BJ (cell line): ENCODE results near the gene HAPLN2. TPM values are rescaled to one million over a fixed set of nuclear protein-coding genes. Genes with fewer than 3 reads are reported as not detected.

Source experiments
- CTCF ChIA-PET: fragments of 350-600 bp; formaldehyde crosslinking; extraction: SDS; loops from one replicate; lab custom pipeline; 2021; ENCODE audit warnings: antibody characterized with exemption, inconsistent platforms; lab: Yijun Ruan, JAX
- POLR2A ChIA-PET: fragments of 300-600 bp; sonication (Branson Sonifier 250); formaldehyde crosslinking; extraction: SDS; loops from one replicate; lab custom pipeline; 2021; ENCODE audit warnings: antibody characterized with exemption; lab: Charles Lee
- DNase-seq: peaks from one replicate; pipeline ENCODE4 v3.0.0-alpha.2; 2011; ENCODE audit warnings: low read depth
- H3K27me3 ChIP-seq: 2 replicates; pipeline ENCODE4 v1.6.0; 2011; ENCODE audit warnings: low read length; ENCODE audit not compliant: control insufficient read depth, insufficient read depth
- H3K36me3 ChIP-seq: 2 replicates; pipeline ENCODE4 v1.5.1; 2011; ENCODE audit warnings: low read length; ENCODE audit not compliant: control insufficient read depth, insufficient read depth
- H3K4me3 ChIP-seq: 2 replicates; pipeline ENCODE4 v1.5.1; 2011; ENCODE audit warnings: low read depth, mild to moderate bottlenecking, control low read depth, low read length
- polyA plus RNA-seq: library from polyadenylated mRNA; depleted of rRNA; stranded (reverse); fragments of >200 nt; gene quantifications from 2 replicates; pipeline ENCODE4 v1.2.3, GENCODE V29; 2011
- TF ChIP-seq, protein P1 (sequence below): IDR thresholded peaks from 2 replicates; pipeline ENCODE4 v1.5.1; 2011; ENCODE audit warnings: low read depth, mild to moderate bottlenecking, control low read depth, inconsistent platforms, low read length, moderate library complexity; ENCODE audit not compliant: insufficient read depth

Gene HAPLN2
- polyA plus RNA-seq, 1 experiment, result not detected

GRCh38 chr1:156641761-156642264 lies 22.6 kb downstream of the HAPLN2 start, which contains the start of gene BCAN:
Gene BCAN, plus strand, starts transcription at chr1:156642117. Its CDS starts 3,938 bp downstream, at chr1:156646055.
- Histone ChIP-seq H3K4me3 (no peak within 1 kb of the TSS), H3K36me3 (no peaks in the 10 kb centered on the region), H3K27me3 (peaks cover 80% of the 10 kb centered on the region)
- DNase-seq, result no peak
- CTCF ChIA-PET, result interaction anchor here (0.9 to 4.2 kb wide), 7 partner anchors 14 to 256 kb away, joined by 3 to 27 read pairs (median 4); no protein-coding TSS in a partner anchor
- TF ChIP-seq, protein P1, sequence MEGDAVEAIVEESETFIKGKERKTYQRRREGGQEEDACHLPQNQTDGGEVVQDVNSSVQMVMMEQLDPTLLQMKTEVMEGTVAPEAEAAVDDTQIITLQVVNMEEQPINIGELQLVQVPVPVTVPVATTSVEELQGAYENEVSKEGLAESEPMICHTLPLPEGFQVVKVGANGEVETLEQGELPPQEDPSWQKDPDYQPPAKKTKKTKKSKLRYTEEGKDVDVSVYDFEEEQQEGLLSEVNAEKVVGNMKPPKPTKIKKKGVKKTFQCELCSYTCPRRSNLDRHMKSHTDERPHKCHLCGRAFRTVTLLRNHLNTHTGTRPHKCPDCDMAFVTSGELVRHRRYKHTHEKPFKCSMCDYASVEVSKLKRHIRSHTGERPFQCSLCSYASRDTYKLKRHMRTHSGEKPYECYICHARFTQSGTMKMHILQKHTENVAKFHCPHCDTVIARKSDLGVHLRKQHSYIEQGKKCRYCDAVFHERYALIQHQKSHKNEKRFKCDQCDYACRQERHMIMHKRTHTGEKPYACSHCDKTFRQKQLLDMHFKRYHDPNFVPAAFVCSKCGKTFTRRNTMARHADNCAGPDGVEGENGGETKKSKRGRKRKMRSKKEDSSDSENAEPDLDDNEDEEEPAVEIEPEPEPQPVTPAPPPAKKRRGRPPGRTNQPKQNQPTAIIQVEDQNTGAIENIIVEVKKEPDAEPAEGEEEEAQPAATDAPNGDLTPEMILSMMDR, result no peak
- POLR2A ChIA-PET, result no interaction called here

DNA sequence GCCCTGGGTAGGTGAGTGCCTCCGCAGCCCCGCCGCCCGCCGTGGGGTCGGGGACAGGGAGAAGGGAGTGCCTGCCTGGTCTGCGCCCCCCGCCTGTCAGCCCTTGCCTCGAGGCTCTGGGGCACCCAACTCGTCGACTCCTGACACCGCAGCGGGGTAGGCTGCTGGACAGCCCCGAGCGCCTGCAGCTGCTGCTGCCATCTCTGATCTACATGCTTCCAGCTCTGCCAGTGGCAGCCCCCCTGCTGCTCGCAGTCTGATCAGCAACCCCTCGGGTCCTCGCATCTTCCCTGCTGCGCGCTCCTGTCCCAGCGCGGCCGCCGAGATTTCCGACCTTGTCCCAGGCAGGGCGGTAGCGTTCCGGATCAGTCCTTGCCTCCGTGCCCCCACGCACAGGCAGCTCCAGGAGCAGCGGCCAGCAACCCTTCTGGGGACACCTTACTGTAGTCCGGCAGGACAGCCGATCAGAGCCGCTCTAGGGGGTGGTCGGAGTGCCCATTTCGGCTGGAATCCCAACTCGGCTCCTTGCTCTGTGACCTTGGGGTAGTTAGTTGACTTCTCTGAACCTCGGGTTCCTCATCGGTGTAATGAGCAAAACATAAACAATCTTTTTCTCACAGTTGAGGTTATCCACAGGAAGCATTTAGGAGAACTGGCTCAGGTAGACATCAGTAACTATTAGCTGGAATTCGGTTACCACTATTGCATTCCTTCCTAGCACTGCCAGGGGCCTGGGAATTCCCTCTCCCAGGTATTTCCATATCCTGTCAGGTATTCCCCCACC lies 23.2 kb downstream of the HAPLN2 start:
- TF ChIP-seq, protein P1, result no peak
- ChIA-PET CTCF (interaction anchor here (1.0 to 4.2 kb wide), 6 partner anchors 13 to 257 kb away, joined by 3 to 27 read pairs (median 7); no protein-coding TSS in a partner anchor), POLR2A (no interaction called here)
- Histone ChIP-seq H3K27me3 (peaks cover 81% of the 10 kb centered on the region), H3K4me3 (no peak overlapping the region), H3K36me3 (no peaks in the 10 kb centered on the region)
- no peak for DNase-seq

GRCh38 chr1:156643049-156643777 lies 24.0 kb downstream of the HAPLN2 start:
- POLR2A ChIA-PET, result no interaction called here

GRCh38 chr1:156643778-156644092 lies 24.5 kb downstream of the HAPLN2 start:
- Histone ChIP-seq H3K27me3 (peaks cover 83% of the 10 kb centered on the region), H3K4me3 (no peak overlapping the region), H3K36me3 (no peaks in the 10 kb centered on the region)
- ChIA-PET CTCF (interaction anchor here (0.5 to 4.2 kb wide), 8 partner anchors 12 to 409 kb away, joined by 3 to 27 read pairs (median 6); partner anchors contain the start of gene NES), POLR2A (no interaction called here)
- TF ChIP-seq, protein P1, result no peak
- no peak for DNase-seq

More at GRCh38 chr1:156643049-156643777, 24.0 kb downstream of the HAPLN2 start:
- CTCF ChIA-PET, result interaction anchor here (0.6 to 4.2 kb wide), 7 partner anchors 13 to 257 kb away, joined by 3 to 27 read pairs (median 5); no protein-coding TSS in a partner anchor
- H3K27me3 ChIP-seq, result peaks cover 83% of the 10 kb centered on the region
- DNase-seq, result no peak
- TF ChIP-seq, protein P1, result no peak
- H3K36me3 ChIP-seq, result no peaks in the 10 kb centered on the region
- H3K4me3 ChIP-seq, result no peak overlapping the region

DNA sequence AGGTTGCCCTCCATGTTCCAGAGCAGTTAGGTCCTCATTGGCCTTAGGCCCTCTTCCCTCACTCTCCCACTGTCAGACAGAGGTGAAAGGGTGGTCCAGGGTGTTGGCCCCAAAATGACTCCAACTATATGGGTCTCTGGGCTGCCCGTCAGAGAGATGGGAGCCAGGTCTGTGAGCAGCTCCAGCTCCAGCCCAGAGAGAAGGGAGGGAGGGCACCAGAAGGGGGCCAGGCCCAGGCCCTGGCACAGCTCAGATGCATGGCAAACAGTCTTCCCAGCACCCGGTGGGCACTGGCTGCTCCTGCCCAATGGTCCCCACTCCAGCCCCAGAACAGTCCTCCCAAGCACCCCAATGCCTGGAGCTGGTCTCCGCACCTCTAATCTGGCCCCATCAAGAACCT lies 24.9 kb downstream of the HAPLN2 start:
- ChIA-PET CTCF (interaction anchor here (0.5 to 4.2 kb wide), 7 partner anchors 12 to 409 kb away, joined by 3 to 27 read pairs (median 5); partner anchors contain the start of gene NES), POLR2A (no interaction called here)
- no peaks in the 10 kb centered on the region for H3K36me3 ChIP-seq
- no peak for DNase-seq
- H3K27me3 ChIP-seq, result peaks cover 82% of the 10 kb centered on the region
- no peak overlapping the region for H3K4me3 ChIP-seq
- TF ChIP-seq, protein P1, result no peak
